Caki2 (cell line): ENCODE results near the gene NDUFV2. TPM values are rescaled to one million over a fixed set of nuclear protein-coding genes. Genes with fewer than 3 reads are reported as not detected.

Experiments used
- DNase-seq: peaks from one replicate; pipeline ENCODE4 v3.0.0-alpha.2; 2015; ENCODE audit warnings: low read depth
- in situ Hi-C: cut with HindIII; loops from 2 replicates; pipeline ENCODE4 v1.10.0; 2016; ENCODE audit warnings: low sequenced_read_pairs, low pct_unique_long_range_greater_than_20kb, mixed read lengths
- total RNA-seq: library from RNA; depleted of rRNA; stranded (reverse); fragments of >200 nt; shearing (Covaris generic); gene quantifications from 2 replicates; pipeline ENCODE4 v1.2.3, GENCODE V29; 2014; ENCODE audit warnings: low replicate concordance; rRNA removed

NDUFV2 gene
- total RNA-seq, 1 experiment from 2014 or later: 232 TPM

GRCh38 chr18:9173770-9174233 lies 71.3 kb downstream of the NDUFV2 start:
- no peak for DNase-seq
- in situ Hi-C loops: no loop called here

GRCh38 chr18:9174302-9174701 lies 71.8 kb downstream of the NDUFV2 start:
- in situ Hi-C loops: no loop called here
- no peak for DNase-seq

GRCh38 chr18:9175115-9175514 lies 72.6 kb downstream of the NDUFV2 start:
- in situ Hi-C loops: no loop called here
- no peak for DNase-seq

GRCh38 chr18:9177031-9177430 lies 74.5 kb downstream of the NDUFV2 start:
- in situ Hi-C loops: no loop called here
- no peak for DNase-seq

GRCh38 chr18:9177466-9177865 lies 75.0 kb downstream of the NDUFV2 start:
- DNase-seq: no peak
- in situ Hi-C loops: no loop called here

GRCh38 chr18:9178557-9178956 lies 76.1 kb downstream of the NDUFV2 start:
- no peak for DNase-seq
- in situ Hi-C loops: no loop called here

- no peak for DNase-seq
- in situ Hi-C loops: no loop called here
These were observed 78.8 kb downstream of the NDUFV2 start for GRCh38 chr18:9181275-9181674.

- DNase-seq: no peak
- in situ Hi-C loops: no loop called here
These were observed 80.4 kb downstream of the NDUFV2 start for GRCh38 chr18:9182852-9183399.

Other genes starting within 250 kb of the NDUFV2 start
- 9.0 and 9.1 TPM in 2 replicates for gene ANKRD12, start 34.1 kb downstream of the NDUFV2 start, total RNA-seq
- gene TWSG1, start 232.1 kb downstream of the NDUFV2 start, total RNA-seq: 39.0 and 60.3 TPM in 2 replicates